Brain microvascular endothelial cell (primary cell): Measurements from ENCODE around the gene RAG1.
A peak's percentile ranks its signal among the peaks of the same experiment; 100 is the strongest.

ENCODE experiments used
- DNase-seq: peaks from one replicate; pipeline ENCODE4 v3.0.0-alpha.2; 2020
- H3K27ac ChIP-seq: fragments of 250-450 bp; sonication (Bioruptor Pico); 2 replicates; pipeline ENCODE4 v1.5.1; 2020; ENCODE audit warnings: mild to moderate bottlenecking, moderate library complexity
- H3K27me3 ChIP-seq: fragments of 250-450 bp; sonication (Bioruptor Pico); replicated peaks from 2 replicates; pipeline ENCODE4 v1.5.1; 2020; ENCODE audit warnings: mild to moderate bottlenecking
- H3K36me3 ChIP-seq: fragments of 250-450 bp; sonication (Bioruptor Pico); replicated peaks from 2 replicates; pipeline ENCODE4 v1.5.1; 2020; ENCODE audit warnings: mild to moderate bottlenecking
- H3K4me3 ChIP-seq: 2 replicates; pipeline ENCODE4 v1.5.1; 2011; ENCODE audit warnings: low read depth, mild to moderate bottlenecking, control low read depth, low read length, moderate library complexity
- CTCF ChIP-seq: IDR thresholded peaks from 2 replicates; pipeline ENCODE4 v1.5.1; 2011; ENCODE audit warnings: low read depth, mild to moderate bottlenecking, moderate library complexity, low read length, control low read depth, inconsistent platforms; ENCODE audit errors: missing control alignments
- in situ Hi-C: cut with HindIII; loops from 2 replicates; pipeline ENCODE4 v1.10.0; 2017; ENCODE audit warnings: low sequenced_read_pairs, low pct_ligation_motif_present

The RAG1 gene

GRCh38 chr11:36594316-36594989, 26.6 kb downstream of the RAG1 start, which contains the start of gene IFTAP:
Gene IFTAP, plus strand, starts transcription at chr11:36594502. Its CDS starts 15,602 bp downstream, at chr11:36610104.
- Histone ChIP-seq H3K27ac (no peak within 1 kb of the TSS), H3K36me3 (no peaks in the 10 kb centered on the region), H3K4me3 (peak within 1 kb of the TSS; percentile 86), H3K27me3 (no peaks in the 10 kb centered on the region)
- TF ChIP-seq CTCF = no peak
- in situ Hi-C loops = no loop called here
- DNase-seq = peak; percentile 89

- DNase-seq = no peak
- in situ Hi-C loops = no loop called here
- no peak overlapping the region for H3K27ac ChIP-seq
- no peaks in the 10 kb centered on the region for H3K27me3 ChIP-seq
- no peak for TF ChIP-seq CTCF
- H3K4me3 ChIP-seq = no peak overlapping the region
- no peaks in the 10 kb centered on the region for H3K36me3 ChIP-seq
Observed at GRCh38 chr11:36596880-36597279, 29.1 kb downstream of the RAG1 start.

GRCh38 chr11:36598051-36598450, 30.2 kb downstream of the RAG1 start, which contains the start of gene RAG2:
Gene RAG2, minus strand, starts transcription at chr11:36598236. Its CDS starts 4,068 bp downstream, at chr11:36594168.
- no peak for TF ChIP-seq CTCF

GRCh38 chr11:36600180-36600579, 32.4 kb downstream of the RAG1 start:
- DNase-seq = no peak
- in situ Hi-C loops = no loop called here
- Histone ChIP-seq H3K27me3 (no peaks in the 10 kb centered on the region), H3K4me3 (no peak overlapping the region), H3K27ac (no peak overlapping the region), H3K36me3 (no peaks in the 10 kb centered on the region)
- TF ChIP-seq CTCF = no peak

More at GRCh38 chr11:36598051-36598450, 30.2 kb downstream of the RAG1 start, which contains the start of gene RAG2:
- H3K4me3 ChIP-seq = no peak within 1 kb of the TSS
- no peak for DNase-seq
- H3K27me3 ChIP-seq = no peaks in the 10 kb centered on the region
- H3K27ac ChIP-seq = no peak within 1 kb of the TSS
- H3K36me3 ChIP-seq = no peaks in the 10 kb centered on the region
- in situ Hi-C loops = no loop called here

GRCh38 chr11:36601155-36601554, 33.3 kb downstream of the RAG1 start:
- in situ Hi-C loops = no loop called here
- H3K4me3 ChIP-seq = no peak overlapping the region
- no peak overlapping the region for H3K27ac ChIP-seq
- no peak for TF ChIP-seq CTCF
- no peaks in the 10 kb centered on the region for H3K36me3 ChIP-seq
- H3K27me3 ChIP-seq = no peaks in the 10 kb centered on the region
- DNase-seq = no peak

GRCh38 chr11:36602135-36602534, 34.3 kb downstream of the RAG1 start:
- no peak for TF ChIP-seq CTCF
- in situ Hi-C loops = no loop called here

More at GRCh38 chr11:36602135-36602534, 34.3 kb downstream of the RAG1 start:
- H3K4me3 ChIP-seq = no peak overlapping the region
- H3K27ac ChIP-seq = no peak overlapping the region
- DNase-seq = no peak
- H3K36me3 ChIP-seq = no peaks in the 10 kb centered on the region
- H3K27me3 ChIP-seq = no peaks in the 10 kb centered on the region
